ENCODE measurements around the gene KIAA1958.

Gene KIAA1958

DNA sequence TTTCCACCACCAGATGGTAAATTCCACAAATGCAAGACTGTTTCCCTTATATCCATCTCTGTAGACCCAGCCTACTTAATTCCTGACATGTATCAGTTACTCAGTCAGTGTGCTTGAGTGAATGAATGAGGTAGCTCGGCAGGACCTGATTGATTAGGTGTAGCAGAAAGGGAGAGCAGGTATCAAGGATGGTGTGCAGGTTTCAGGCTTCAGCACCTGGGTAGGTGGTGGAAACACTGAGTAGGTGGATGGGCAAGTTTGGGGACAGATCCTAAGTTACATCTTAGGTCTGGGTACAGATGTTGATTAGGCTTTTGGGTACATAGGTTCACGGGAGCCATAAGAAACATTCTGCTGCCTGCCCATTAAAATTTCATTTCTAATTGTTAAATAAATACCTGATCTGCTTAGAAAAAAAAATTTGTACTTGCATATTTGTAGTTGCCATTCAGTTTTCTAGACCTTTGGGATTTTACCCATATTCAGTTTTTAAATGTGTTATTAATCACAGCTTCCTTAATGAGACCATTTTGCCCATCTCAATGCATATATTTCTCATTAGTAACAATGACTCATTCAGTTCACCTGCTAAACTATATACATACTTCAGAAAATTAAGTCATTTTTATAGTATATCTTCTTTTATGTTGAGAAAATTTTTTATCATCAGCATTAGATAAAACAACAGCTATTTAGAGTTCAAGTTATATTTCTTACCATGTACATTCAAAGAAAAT is 119.5 kb downstream of the KIAA1958 start:
- DNase-seq: no peak

DNA sequence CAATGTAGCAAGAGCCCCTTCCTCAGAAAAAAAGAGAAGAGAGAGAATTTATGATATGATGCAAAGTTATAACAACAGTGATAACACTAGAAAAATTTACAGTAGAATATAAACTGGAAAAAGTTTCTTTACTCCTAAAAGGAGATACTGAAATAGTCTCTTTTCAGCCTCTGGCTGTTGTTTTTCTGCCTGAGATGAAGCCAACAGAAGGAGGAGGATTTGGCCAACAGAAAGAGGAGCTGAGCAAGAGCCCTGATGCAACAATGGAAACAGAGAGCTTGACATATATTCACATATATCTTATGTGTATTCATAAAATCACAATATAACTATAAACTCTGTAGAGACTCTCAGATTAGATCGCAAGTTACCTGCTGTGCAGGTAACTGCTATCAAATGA is 122.2 kb downstream of the KIAA1958 start:
- DNase-seq: no peak

DNA sequence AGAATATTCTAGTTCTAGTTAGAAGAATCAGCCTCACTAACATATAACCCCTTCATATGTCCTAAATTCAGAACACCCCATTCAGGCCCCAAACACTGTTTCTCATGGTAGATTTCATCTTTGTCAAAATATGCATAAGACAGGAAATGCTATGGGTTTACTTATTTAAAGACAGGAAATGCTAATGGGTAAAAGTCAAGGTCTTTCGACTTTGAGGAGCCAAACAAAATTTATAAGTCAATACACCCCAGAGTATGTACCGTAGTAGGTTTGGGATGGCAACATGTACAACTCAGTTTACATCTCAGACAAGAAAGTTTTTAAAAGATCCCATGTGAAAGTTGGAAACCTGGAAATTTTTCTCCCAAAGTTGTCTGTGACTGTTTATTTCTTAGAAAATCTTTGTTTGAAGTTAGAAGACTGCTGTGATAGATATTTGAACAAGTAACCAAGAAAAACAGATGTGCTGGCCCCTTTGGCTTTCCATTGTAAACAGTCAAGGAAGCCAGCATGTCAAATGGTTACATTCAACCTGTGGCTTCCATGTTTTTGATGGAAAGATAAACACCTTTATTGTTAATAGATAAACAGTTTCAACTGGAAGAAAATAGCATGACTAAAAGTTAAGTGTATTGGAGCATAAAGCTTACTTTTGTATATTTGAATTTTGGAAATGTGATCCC is 129.1 kb downstream of the KIAA1958 start:
- DNase-seq: no peak

DNA sequence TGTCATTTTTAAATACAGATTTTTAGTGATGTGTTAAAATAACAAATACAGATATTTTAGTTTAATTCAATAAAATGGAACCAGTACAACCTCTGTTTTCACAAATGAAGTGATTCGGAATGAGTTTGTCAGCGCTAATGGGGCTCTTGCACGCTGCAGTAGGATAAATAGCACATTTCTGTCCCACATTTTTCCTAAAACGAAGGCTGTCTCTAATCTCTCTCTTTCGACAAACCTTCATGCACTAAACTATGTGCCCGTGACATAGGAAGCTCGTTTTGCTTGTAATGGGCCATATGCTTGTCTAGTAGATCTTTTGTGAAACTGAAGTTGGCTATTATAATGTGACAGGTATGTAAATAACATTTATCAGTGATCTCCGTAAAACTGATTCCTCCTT is 130.7 kb downstream of the KIAA1958 start:
- DNase-seq: no peak

DNA sequence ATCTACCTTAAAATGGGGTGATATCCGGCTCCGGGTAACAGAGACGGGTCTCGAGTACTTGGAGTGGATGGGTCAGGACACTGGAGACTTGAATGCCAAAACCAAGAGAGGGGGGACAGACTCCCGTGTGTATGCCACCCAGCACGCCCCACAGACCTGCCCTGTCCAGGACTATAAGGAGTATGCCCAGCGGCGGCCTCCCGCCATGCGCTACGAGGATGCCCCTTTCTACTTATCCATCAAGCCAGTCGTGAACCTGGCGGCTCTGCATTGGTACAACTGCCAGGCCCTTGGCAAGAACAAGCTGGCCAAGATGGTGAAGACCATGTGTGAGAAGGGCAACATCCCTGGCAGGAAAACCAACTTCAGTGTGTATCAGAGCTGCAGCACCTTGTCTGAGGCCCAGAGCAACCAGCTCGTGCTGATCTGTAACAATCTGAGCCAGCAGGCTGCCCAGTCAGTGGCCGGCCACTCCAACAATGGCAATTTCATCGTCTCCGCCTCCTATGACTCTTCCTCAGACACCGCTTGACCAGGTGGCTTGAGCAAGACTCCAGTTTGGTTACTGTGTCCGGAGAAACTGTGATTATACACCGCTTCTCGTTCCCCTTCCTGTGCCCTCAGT is 131.9 kb downstream of the KIAA1958 start:
- DNase-seq: no peak

DNA sequence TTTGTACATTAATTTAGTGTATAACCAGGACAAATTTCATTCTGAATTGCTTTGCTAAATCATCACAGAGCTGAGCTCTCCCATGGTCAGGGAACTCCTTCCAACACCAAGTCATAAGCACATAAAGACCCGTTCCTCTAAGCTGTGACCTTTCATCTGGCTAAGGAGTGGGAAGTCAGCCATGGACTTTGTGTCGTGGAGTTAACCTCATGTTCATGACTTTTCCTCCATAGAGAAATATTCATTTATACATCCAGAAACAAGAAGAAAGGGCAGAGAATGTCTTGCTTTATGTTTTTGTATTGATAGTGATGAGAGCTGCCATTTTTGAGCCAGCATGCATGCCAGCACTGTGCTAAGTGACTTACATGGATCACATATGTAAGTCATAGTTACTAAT is 133.8 kb downstream of the KIAA1958 start:
- no peak for DNase-seq

DNA sequence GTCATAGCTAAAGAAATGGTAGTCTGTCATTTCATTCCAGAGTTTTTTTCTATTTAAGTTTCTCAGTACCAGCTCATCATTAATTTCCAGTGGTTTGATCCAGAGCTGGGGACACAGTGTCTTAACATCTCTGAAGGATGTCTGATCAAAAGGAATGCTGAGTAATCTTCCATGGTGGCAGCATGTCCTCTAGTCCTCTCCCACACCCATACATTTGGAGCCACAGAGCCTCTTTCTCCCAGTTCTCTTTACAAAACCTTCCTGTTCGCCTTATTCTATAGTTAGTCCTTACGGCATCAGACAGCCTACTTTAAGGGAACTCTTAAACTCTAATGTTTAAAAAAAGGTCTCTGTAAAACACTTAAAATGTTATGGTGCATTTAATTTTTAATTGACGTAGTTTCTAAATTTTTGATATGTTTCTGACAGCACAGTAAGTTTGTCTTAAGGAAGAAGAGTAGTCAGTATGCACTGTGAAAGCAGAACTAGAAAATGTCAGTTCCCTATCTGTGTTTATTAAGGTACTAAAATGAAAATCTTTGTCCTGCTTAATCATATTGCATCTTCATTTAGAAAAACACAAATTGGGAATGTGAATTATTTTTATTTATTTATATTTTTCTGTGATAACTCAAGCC is 134.5 kb downstream of the KIAA1958 start:
- DNase-seq: no peak

DNA sequence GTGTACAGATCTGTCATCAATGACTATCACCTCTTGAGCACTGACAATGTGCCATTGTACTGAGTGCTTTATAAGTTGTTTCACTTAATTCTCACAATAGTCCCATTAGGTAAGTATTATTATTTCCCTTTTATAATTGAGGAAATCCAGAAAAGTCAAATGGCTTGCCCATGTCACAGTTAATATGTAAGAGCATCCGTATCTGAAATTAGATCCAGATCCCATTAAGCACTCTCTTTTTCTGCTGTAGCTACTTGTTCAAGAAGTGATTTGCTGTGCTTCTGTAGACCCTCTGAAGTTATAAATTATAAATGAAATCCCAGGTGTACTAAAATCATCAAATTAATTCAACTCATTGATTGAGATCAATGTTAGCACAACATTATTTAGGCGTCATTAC is 136.6 kb downstream of the KIAA1958 start:
- DNase-seq: no peak

DNA sequence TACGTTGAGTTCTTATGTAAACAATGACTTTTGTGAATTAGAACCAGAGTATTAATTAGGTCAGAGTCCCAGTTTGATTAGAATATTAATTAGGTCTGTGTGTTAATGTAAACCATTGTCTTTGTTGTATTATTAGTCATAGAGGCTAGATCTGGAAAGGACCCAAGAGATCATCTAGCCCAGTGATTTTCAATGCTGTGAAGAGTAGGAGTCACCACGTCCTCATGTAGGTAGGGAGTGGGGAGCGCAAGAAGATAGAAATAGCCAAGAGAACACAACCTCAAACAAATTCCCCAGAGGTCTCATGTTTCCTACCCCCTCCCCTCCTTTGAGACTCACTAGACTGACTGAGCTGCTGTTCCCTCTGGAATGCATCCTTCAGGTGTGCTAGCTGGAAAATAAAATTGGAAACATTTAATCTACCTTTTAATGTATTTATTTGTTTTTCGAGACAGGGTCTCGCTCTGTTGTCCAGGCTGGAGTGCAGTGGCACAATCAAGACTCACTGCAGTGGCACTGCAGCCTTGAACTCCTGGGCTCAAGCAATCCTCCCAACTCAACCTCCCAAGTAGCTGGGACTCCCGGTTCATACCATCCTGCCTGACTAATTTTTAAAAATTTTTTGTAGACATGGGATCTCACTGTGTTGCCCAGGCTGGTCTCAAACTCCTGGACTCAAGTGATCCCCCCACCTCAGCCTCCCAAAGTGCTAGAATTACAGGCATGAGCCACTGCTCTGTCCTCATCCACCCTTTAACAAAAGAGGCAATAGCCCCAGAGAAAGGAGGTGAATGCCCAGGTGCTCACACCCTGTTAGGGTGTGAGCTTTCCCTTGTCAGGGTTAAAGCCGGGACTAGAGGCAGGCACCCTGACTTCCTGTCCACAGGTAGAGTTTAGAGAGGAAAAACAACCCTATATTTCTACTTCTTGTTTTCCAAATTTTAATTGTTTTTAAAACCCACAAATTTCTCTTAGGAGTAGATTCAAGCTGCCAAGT is 138.4 kb downstream of the KIAA1958 start:
- DNase-seq: no peak

DNA sequence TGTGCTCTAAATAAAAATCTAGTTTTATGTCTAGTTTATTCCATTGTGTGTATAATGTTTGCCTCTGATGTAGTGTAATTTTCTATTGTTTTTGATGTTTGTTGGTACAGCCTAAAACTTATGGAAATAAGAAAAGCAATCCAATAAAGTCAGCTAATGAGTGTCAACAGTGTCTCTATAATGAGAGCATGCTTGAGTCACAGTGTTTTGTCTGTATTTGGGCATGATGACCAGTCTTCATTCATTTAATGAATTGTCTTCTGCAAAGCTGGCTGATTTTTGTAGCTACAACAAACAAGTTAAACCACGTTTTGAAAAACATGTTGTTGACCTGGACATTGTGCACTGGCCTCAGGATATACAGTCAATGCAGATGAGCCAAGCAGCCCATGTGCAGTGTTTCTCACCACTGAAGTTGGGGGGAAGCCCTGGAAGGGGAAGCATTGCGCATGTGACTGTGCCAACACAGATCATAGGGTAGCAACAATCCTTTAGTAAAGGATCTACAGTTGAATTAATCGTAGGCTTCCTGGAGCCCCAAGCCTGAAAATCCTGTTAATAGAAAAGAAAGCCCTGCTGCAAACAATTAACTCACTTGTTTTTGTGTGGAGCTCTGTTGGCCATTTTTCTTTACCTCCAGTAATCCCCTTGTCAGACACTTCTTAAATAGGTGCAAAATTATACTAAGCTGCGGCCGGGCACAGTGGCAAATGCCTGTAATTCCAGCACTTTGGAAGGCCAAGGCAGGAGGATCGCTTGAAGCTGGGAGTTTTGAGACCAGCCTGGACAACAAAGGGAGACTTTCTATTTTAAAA is 143.3 kb downstream of the KIAA1958 start:
- DNase-seq: no peak

DNA sequence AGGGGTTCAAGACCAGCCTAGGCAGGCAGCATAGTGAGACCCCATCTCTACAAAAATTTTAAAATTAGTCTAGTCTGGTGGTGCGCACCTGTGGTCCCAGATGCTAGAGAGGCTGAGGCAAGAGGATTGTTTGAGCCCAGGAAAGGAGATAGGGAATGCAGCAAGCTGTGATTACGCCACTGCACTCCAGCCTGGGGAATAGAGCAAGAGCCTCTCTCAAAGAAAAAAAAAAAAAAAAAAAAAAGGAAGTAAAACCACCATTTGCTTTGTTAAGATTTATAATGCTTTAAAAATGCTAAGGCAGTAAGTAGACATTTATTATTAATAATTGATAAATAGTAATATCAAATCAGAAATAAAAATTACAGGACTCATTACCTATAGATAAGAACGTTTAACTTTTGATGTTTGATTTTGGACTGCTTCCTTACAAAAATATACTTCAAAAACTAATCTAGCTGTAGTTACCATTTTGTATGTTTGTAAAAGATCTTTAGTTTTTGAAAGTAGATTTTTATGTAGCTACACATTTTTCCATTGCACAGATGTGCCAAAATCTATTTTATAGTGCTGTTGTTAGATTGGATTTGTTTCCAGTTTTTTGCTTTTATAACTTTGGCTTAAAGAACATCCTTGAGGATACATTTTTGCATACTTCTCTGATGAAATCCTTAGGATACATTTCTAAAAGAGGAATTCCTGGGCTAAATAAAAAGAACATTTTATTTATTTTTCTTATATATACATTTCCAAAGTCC is 144.9 kb downstream of the KIAA1958 start:
- DNase-seq: no peak

DNA sequence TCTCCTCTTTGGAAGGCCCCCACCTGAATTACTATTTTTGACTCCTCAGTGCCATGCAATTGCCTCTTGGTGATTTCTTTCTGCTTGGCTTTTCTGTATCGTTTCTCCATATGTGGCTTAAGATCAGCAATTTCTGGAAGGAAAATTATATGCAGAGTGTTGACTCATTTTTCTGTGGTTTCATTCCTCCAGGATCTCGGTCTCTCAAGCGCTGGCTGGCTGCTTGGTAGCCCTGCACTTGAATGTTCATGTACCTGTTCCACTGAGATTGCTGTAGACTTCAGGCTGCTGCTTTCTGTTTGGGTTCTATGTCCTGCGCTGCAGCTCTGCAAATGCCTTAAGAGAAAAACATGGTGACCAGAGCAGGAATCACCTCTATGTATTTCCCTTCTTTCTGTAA is 153.7 kb downstream of the KIAA1958 start:
- DNase-seq: no peak

DNA sequence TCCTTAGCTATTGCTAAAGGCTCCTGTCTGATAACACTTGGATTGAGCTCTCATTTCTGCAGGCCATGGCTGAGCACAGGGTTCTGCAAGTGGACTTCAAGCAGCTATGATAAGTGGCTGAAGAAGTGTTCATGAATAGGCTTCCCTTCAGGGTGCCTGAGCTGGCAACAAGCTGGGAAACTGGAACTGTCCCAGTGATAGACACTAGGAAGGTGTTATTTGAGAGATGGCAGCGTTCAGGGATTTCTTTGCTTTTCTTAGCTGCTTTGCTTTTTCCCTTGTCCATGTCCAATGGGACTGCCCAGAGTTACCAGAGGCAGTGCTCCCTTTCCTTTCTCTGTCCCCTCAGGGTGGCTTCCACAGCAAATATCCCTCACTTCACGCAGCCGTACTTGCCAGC is 155.5 kb downstream of the KIAA1958 start:
- no peak for DNase-seq

DNA sequence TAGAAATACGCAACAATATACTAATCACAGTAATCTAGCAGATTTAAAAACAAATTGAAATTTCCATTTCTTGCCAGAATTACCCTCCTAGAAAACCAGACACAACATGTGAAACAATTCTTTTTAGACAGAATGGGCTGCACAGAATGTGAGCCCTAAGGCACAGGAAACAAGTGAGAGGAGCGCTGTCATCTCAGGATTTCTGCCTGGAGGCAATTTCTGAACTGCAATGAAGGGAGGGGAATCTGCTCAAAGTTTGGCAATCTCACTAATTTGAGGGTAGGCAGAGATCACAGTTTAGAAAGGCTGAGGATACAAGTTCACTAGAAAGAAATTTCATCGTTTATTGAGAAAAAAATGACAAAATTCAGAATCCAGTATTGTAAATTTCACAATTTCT is 161.0 kb downstream of the KIAA1958 start:
- DNase-seq: no peak

DNA sequence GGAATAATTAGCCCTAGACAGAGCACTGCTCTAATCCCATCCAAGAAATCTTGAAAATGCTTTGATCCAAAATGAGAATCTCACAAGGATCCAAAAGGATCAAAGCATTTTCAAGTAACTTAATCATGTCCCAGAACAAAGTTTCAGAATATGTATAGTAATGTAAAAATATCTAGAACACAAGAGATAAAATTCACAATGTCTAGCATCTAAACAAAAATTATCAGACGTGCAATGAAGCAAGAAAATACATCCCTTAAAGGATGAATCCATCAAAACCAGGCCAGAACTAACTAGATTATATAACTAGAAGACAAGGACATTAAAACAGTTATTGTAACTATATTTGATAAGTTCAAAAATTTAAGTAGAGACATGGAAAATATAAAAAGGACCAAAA is 162.0 kb downstream of the KIAA1958 start:
- no peak for DNase-seq

DNA sequence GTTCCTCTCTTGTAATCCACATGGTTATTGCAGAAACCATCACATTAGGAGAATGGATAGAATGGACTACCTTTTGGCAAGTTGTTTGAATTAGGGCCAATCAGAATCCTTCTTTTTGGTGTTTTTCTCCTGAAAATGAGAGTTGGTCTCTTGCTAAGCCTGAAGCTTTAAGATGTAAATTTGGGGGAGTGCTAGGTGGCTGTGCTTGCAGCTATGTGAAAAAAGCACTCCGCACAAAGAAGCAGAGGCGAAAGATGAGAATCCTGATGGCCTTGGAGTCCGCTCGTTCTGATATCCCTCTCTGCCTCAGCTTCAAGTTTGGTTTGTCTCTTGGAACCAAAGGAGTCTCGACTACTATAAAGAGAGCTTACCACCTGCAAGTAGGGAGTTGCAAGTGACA is 167.7 kb downstream of the KIAA1958 start:
- DNase-seq: no peak

DNA sequence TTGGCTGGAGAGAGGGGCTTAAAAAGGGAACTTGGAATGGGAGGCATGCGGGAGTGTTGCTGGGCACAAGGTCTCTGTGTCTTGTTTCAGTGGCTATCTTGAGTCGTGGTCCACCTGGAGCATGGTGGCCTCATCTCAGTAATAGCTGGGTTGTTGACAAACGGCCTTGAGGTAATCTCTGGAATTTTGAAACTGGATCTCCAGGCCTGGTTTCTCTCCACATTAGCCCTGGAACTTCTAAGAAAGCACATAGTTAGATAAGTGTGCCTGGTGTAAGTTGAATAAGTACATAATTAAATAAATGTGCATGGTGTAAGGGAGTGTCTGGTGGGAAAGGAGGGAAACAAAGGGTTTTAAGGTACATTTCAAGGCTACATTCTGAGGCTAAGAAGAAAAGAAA is 169.0 kb downstream of the KIAA1958 start:
- no peak for DNase-seq

DNA sequence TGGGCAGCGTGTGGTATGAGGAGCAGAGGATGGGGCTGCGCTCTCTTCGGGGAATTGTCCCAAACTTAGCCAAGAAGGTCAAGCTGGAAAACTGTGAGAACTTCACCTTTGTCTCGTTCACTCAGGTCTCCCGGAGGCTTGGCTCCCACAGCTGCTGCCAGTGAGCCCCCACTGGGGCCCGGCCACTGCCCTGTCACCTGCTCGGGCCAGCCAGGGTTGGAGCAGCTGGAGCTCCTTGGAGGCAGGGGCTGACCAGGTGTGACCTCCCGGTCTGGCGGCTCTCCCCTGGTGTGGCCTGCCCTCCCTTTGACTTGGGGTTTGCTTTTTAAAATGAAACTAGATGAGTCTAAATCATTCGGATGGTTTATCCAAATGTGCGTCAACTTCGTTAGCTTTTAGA is 173.3 kb downstream of the KIAA1958 start:
- no peak for DNase-seq

DNA sequence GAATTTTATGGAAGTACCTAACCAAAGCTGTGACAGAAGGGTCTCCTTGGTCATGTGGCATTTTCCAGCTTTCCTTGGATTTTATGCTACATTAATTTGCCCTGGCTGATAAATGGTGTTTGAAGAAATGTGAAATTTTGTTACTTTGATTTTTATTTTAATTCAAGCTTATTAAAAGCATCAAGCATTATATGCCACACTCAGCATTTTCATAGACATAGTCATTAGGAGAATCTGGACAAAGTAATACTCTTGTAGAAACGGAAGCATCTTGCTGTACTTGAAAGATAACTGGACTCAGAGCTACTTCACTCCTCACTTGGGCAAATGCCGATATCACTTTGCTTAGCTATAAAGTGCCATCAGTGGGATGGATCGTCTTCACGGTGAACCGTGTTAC is 177.1 kb downstream of the KIAA1958 start:
- no peak for DNase-seq

DNA sequence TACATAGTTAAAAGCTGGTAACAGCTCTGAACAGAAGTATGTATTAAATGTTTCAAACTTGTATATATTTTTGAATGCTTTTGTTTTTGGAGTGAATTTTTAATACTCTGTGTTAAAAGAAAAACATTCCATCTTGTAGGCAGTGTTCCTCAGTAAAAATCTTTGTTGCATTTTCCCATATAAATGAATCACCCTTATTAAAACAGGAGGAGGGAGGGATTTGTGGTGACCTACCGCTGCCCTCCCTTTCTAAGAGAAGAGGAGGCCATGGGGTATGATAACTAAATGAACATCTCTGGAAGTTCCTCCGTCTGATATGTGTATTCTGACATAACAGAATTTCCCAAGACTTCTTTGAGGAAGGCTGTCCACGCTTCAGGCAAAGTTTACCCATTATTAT is 177.9 kb downstream of the KIAA1958 start:
- no peak for DNase-seq

DNA sequence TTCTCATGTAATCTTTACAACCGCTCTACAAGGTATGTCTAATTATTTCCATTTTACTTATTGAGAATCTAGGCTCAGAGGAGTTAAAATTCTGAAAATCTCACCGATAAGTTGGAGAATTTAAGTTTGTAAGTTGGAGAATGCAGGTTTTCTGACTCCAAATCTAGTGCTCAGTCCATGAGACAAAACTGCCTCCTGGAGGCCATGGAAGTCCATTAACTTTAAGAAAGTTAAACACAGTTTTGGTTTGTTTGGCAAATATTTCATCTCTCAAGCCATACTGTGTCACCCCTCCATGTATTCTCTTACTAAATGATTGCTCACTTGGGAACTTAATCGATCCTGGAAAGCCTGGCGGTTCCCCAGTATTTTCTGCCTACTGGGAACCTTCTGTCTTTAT is 178.7 kb downstream of the KIAA1958 start:
- no peak for DNase-seq
